ENCODE results near the gene RAI1. TPM values are rescaled to one million over a fixed set of nuclear protein-coding genes. Genes with fewer than 3 reads are reported as not detected.
A peak's percentile ranks its signal among the peaks of the same experiment; 100 is the strongest.

Gene RAI1
- total RNA-seq, 1 donor from 2014 or later = 40.1 TPM

- Mint-ChIP-seq H3K4me3 (ENCODE audit: unreplicated experiment) (peak overlapping the region; percentile 76), H3K27ac (ENCODE audit: unreplicated experiment) (peak overlapping the region; percentile 97), H3K27me3 (ENCODE audit: unreplicated experiment) (no peaks in the 10 kb centered on the region), H3K9me3 (ENCODE audit: unreplicated experiment) (no peaks in the 10 kb centered on the region), H3K4me1 (ENCODE audit: unreplicated experiment) (peaks cover 52% of the 10 kb centered on the region), H3K36me3 (ENCODE audit: unreplicated experiment) (no peaks in the 10 kb centered on the region)
- no peak for DNase-seq (ENCODE audit: extremely low spot score, unreplicated experiment)
- TF ChIP-seq CTCF (IDR thresholded peaks at IDR 0.05) = no peak
These were observed 71.6 kb downstream of the RAI1 start for GRCh38 chr17:17752821-17753321.

- no peaks in the 10 kb centered on the region for H3K27me3 Mint-ChIP-seq (ENCODE audit: unreplicated experiment)
- no peak for TF ChIP-seq CTCF (IDR thresholded peaks at IDR 0.05)
- H3K36me3 Mint-ChIP-seq (ENCODE audit: unreplicated experiment) = no peaks in the 10 kb centered on the region
- no peak overlapping the region for H3K4me3 Mint-ChIP-seq (ENCODE audit: unreplicated experiment)
- H3K9me3 Mint-ChIP-seq (ENCODE audit: unreplicated experiment) = no peaks in the 10 kb centered on the region
- DNase-seq (ENCODE audit: extremely low spot score, unreplicated experiment) = no peak
- H3K4me1 Mint-ChIP-seq (ENCODE audit: unreplicated experiment) = peaks cover 34% of the 10 kb centered on the region
- peak overlapping the region; percentile 10 for H3K27ac Mint-ChIP-seq (ENCODE audit: unreplicated experiment)
These were observed 73.7 kb downstream of the RAI1 start for GRCh38 chr17:17754719-17755686.

GRCh38 chr17:17755715-17756114 is 74.5 kb downstream of the RAI1 start:
- H3K9me3 Mint-ChIP-seq (ENCODE audit: unreplicated experiment) = no peaks in the 10 kb centered on the region
- no peaks in the 10 kb centered on the region for H3K36me3 Mint-ChIP-seq (ENCODE audit: unreplicated experiment)
- H3K27ac Mint-ChIP-seq (ENCODE audit: unreplicated experiment) = no peak overlapping the region
- peaks cover 32% of the 10 kb centered on the region for H3K4me1 Mint-ChIP-seq (ENCODE audit: unreplicated experiment)
- H3K4me3 Mint-ChIP-seq (ENCODE audit: unreplicated experiment) = no peak overlapping the region
- no peaks in the 10 kb centered on the region for H3K27me3 Mint-ChIP-seq (ENCODE audit: unreplicated experiment)
- no peak for DNase-seq (ENCODE audit: extremely low spot score, unreplicated experiment)
- TF ChIP-seq CTCF (IDR thresholded peaks at IDR 0.05) = no peak

GRCh38 chr17:17757391-17757791 is 76.1 kb downstream of the RAI1 start:
- Mint-ChIP-seq H3K9me3 (ENCODE audit: unreplicated experiment) (no peaks in the 10 kb centered on the region), H3K27me3 (ENCODE audit: unreplicated experiment) (no peaks in the 10 kb centered on the region), H3K36me3 (ENCODE audit: unreplicated experiment) (no peaks in the 10 kb centered on the region), H3K4me1 (ENCODE audit: unreplicated experiment) (peaks cover 24% of the 10 kb centered on the region), H3K27ac (ENCODE audit: unreplicated experiment) (no peak overlapping the region), H3K4me3 (ENCODE audit: unreplicated experiment) (no peak overlapping the region)
- no peak for DNase-seq (ENCODE audit: extremely low spot score, unreplicated experiment)
- no peak for TF ChIP-seq CTCF (IDR thresholded peaks at IDR 0.05)
